K562 (cell line): Measurements from ENCODE around the gene SP6. TPM values are rescaled to one million over a fixed set of nuclear protein-coding genes. Genes with fewer than 3 reads are reported as not detected.

Experiments used
- ATAC-seq: fragments of 200-7000 bp; cut with Tn5 transposase; 3 replicates; pipeline ENCODE4 v1.9.1; 2020; ENCODE audit warnings: moderate library complexity
- BruUV-seq: library from RNA; stranded (reverse); fragments of 400-500 nt; replicated peaks from 2 replicates; lab custom pipeline; 2021; lab: Mats Ljungman, UMichigan
- CTCF ChIA-PET: fragments of 300-600 bp; formaldehyde crosslinking; extraction: SDS; loops from one replicate; lab custom pipeline; 2021; ENCODE audit warnings: low intra/inter-chr PET ratio; lab: Yijun Ruan, JAX
- POLR2A ChIA-PET: fragments of 300-600, 350-650 bp; sonication (Branson Sonifier 250); formaldehyde crosslinking; extraction: SDS; loops from one replicate; lab custom pipeline; 2021; ENCODE audit warnings: antibody characterized with exemption, inconsistent platforms; lab: Yijun Ruan, JAX
- DNase-seq, 4 experiments: peaks; one replicate each; pipeline versions ENCODE4 v3.0.0 to v3.0.0-alpha.2; 2011 to 2018; ENCODE audit warnings: low spot score in 3 of 4, mixed read lengths in 3 of 4; ENCODE audit errors: extremely low read depth in 1 of 4
- FAIRE-seq: peaks from 2 replicates; lab custom pipeline; 2011; peaks lifted over from hg19 to GRCh38; lab: Jason Lieb, UNC
- H2AFZ ChIP-seq: 2 replicates; pipeline ENCODE4 v1.6.0; 2011; ENCODE audit warnings: low read depth, low read length, control low read depth, inconsistent platforms
- H3K27ac ChIP-seq: fragments of 200-600 bp; 3 replicates; pipeline ENCODE4 v1.8.0; 2011; ENCODE audit warnings: low read depth, mild to moderate bottlenecking, control low read depth, inconsistent platforms, low read length, moderate library complexity, mixed read lengths; ENCODE audit errors: extremely low read depth
- H3K27me3 ChIP-seq, 2 experiments: fragments of 300-600 bp in 1 of 2; 2 replicates in 1 of 2; 3 replicates in 1 of 2; pipeline versions ENCODE4 v1.6.0 to v1.8.0; 2011; ENCODE audit warnings: inconsistent platforms in 2 of 2, low read length in 2 of 2, mild to moderate bottlenecking in 1 of 2, mixed read lengths in 1 of 2, moderate library complexity in 1 of 2; ENCODE audit not compliant: control insufficient read depth in 2 of 2, insufficient read depth in 2 of 2
- H3K36me3 ChIP-seq: fragments of 300-600 bp; 3 replicates; pipeline ENCODE4 v1.8.0; 2011; ENCODE audit warnings: mild to moderate bottlenecking, low read length, inconsistent platforms; ENCODE audit not compliant: control insufficient read depth, insufficient read depth
- H3K4me1 ChIP-seq, 2 experiments: fragments of 200-600 bp in 1 of 2; replicated peaks in 1 of 2; 2 replicates in 1 of 2; 3 replicates in 1 of 2; pipeline versions ENCODE4 v1.5.1 to v1.8.0; 2011; ENCODE audit warnings: inconsistent platforms in 2 of 2, low read length in 2 of 2, mild to moderate bottlenecking in 1 of 2, mixed read lengths in 1 of 2, moderate library complexity in 1 of 2; ENCODE audit not compliant: control insufficient read depth in 2 of 2, insufficient read depth in 2 of 2
- H3K4me2 ChIP-seq: 2 replicates; pipeline ENCODE4 v1.6.1; 2011; ENCODE audit warnings: low read length, control low read depth, inconsistent platforms, mixed read lengths; ENCODE audit not compliant: insufficient read depth
- H3K4me3 ChIP-seq: fragments of 200-600 bp; sonication (generic), shearing (Covaris generic); 2 replicates; pipeline ENCODE4 v1.5.1; 2016; ENCODE audit warnings: control low read depth, inconsistent platforms
- H3K79me2 ChIP-seq: fragments of 200-600 bp; 3 replicates; pipeline ENCODE4 v1.8.0; 2011; ENCODE audit warnings: low read length, inconsistent platforms; ENCODE audit not compliant: control insufficient read depth, insufficient read depth
- H3K9ac ChIP-seq, 2 experiments: 2 replicates each; pipeline versions ENCODE4 v1.6.0 to v1.6.1; 2011; ENCODE audit warnings: low read depth in 2 of 2, low read length in 2 of 2, control low read depth in 1 of 2, inconsistent platforms in 1 of 2, mild to moderate bottlenecking in 1 of 2, mixed read lengths in 1 of 2; ENCODE audit not compliant: insufficient read depth in 1 of 2
- H3K9me1 ChIP-seq: one replicate; pipeline ENCODE4 v1.6.0; 2011; ENCODE audit warnings: inconsistent platforms, mild to moderate bottlenecking, low read length, moderate library complexity; ENCODE audit not compliant: control insufficient read depth, insufficient read depth
- H3K9me3 ChIP-seq: replicated peaks from 2 replicates; pipeline ENCODE4 v1.5.1; 2011; ENCODE audit warnings: low read depth, low read length, inconsistent platforms; ENCODE audit not compliant: control insufficient read depth, insufficient read depth
- H4K20me1 ChIP-seq: replicated peaks from 2 replicates; pipeline ENCODE4 v1.6.1; 2011; ENCODE audit warnings: low read length, inconsistent platforms, mixed read lengths; ENCODE audit not compliant: control insufficient read depth, insufficient read depth
- MCM2 ChIP-seq: fragments of 450-650 bp; IDR thresholded peaks from 2 replicates; pipeline ENCODE4 v1.6.1; 2017; ENCODE audit warnings: low read depth, mild to moderate bottlenecking
- ZNF197 ChIP-seq: fragments of 200-800 bp; sonication (Bioruptor generic); IDR thresholded peaks from 2 replicates; pipeline ENCODE4 v1.6.1; 2016; ENCODE audit warnings: low read depth, missing genetic modification characterization, missing compliant biosample characterization
- ZNF212 ChIP-seq: fragments of 450-650 bp; formaldehyde crosslinking; IDR thresholded peaks from 2 replicates; pipeline ENCODE4 v1.4.0; 2020; ENCODE audit warnings: mild to moderate bottlenecking
- WGBS: fragments of 100-300 bp; shearing (Covaris generic); methylation state at CpG from one replicate; pipeline ENCODE4 v1.1.6; 2016; ENCODE audit warnings: low coverage, mixed read lengths; ENCODE audit not compliant: insufficient coverage; ENCODE audit errors: missing lambda C conversion rate; 5-methylcytosine and 5-hydroxymethylcytosine counted together
- in situ Hi-C: fragments of 300-500 bp; cut with MboI; formaldehyde crosslinking; loops from 4 replicates; pipeline ENCODE4 v1.15.0; 2018; ENCODE audit warnings: inconsistent platforms, mixed read lengths
- intact Hi-C: fragments of 100-400 bp; cut with micrococcal nuclease; formaldehyde crosslinking; loops from 2 replicates; pipeline ENCODE4 v1.14.2; 2022
- polyA plus RNA-seq, 8 experiments: library from polyadenylated mRNA; depleted of rRNA in 4 of 8; stranded (reverse) in 5 of 8; unstranded in 3 of 8; fragments of >200 nt; fragmentation: Nextera tagmentation in 2 of 8; fragmentation: Illumina TruSeq in 1 of 8; extraction: Ambion mirVana in 2 of 8; extraction: Trizol in 1 of 8; gene quantifications; 2 replicates each; pipeline versions ENCODE4 v1.2.1 to v1.2.3, GENCODE V29; 2011 to 2014; ENCODE audit warnings: inconsistent platforms in 1 of 8, missing spikeins in 1 of 8
- total RNA-seq, 7 experiments: library from RNA; depleted of rRNA in 6 of 7; stranded (reverse); fragments of >200 nt in 6 of 7; fragmentation: Illumina TruSeq in 2 of 7; extraction: Trizol in 2 of 7; gene quantifications; 2 replicates each; pipeline versions ENCODE4 v1.2.1 to v1.2.3, GENCODE V29; 2011 to 2021; ENCODE audit warnings: low replicate concordance in 1 of 7
- TF ChIP-seq, protein P1 (sequence below), 2 experiments: fragments of 450-650 bp; IDR thresholded peaks; 2 replicates each; pipeline ENCODE4 v1.6.1; 2018; ENCODE audit warnings: mild to moderate bottlenecking in 2 of 2, low read depth in 1 of 2; ENCODE audit not compliant: partially characterized antibody in 2 of 2

SP6 gene
- total and polyA plus RNA-seq, 9 of the 15 experiments (the other 6 are each of a cell fraction or from before 2014, with no cell fraction given): 0.11 to 7.9 (median 2.2) TPM

DNA sequence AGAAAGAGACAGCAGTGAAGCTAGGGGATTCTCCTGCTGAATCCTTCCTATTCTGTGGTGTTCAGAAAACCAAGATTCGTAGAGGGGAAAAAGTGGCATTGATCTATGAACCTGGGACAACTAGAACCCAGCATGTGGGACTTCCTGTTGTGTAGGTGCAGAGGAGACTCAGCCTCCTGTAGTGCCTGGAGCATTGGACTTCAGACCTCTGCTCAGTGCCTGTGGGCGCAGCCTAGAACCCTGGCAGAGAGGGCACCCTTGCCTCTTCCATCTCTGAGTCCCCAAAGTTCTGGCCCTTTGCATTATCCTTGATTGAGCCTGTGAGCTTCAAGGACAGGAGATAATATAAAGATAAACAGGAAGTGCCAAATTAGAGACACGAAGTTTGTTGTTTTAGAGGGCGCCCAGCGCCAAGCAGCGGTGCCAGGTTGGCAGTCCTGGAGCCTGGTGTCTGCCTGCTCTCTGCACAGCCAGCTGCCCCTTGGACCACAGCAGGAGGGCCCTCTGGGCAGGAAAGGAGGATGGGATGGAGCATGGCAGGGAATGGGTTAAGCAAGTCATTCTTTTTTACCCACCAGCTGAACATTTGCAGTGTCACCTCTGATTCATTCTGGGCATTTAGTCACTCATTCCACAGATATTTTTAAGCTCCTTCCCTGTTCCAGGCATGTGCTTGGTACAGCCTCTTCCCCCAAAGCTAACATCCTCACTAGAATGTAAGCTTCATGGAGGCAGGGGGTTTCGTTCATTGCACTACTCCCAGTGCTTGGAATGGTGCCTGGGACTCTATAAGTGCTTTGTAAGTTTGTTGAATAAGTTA is 11.9 kb upstream of the SP6 start (continued):
- TF ChIP-seq, protein P1, sequence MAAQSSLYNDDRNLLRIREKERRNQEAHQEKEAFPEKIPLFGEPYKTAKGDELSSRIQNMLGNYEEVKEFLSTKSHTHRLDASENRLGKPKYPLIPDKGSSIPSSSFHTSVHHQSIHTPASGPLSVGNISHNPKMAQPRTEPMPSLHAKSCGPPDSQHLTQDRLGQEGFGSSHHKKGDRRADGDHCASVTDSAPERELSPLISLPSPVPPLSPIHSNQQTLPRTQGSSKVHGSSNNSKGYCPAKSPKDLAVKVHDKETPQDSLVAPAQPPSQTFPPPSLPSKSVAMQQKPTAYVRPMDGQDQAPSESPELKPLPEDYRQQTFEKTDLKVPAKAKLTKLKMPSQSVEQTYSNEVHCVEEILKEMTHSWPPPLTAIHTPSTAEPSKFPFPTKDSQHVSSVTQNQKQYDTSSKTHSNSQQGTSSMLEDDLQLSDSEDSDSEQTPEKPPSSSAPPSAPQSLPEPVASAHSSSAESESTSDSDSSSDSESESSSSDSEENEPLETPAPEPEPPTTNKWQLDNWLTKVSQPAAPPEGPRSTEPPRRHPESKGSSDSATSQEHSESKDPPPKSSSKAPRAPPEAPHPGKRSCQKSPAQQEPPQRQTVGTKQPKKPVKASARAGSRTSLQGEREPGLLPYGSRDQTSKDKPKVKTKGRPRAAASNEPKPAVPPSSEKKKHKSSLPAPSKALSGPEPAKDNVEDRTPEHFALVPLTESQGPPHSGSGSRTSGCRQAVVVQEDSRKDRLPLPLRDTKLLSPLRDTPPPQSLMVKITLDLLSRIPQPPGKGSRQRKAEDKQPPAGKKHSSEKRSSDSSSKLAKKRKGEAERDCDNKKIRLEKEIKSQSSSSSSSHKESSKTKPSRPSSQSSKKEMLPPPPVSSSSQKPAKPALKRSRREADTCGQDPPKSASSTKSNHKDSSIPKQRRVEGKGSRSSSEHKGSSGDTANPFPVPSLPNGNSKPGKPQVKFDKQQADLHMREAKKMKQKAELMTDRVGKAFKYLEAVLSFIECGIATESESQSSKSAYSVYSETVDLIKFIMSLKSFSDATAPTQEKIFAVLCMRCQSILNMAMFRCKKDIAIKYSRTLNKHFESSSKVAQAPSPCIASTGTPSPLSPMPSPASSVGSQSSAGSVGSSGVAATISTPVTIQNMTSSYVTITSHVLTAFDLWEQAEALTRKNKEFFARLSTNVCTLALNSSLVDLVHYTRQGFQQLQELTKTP (IDR thresholded peaks at IDR 0.05; ENCODE audit: low read depth in 1 of 2, partially characterized antibody in 2 of 2): no peak
- TF ChIP-seq MCM2 (no peak), ZNF197 (CRISPR knock-in tag) (no peak)

DNA sequence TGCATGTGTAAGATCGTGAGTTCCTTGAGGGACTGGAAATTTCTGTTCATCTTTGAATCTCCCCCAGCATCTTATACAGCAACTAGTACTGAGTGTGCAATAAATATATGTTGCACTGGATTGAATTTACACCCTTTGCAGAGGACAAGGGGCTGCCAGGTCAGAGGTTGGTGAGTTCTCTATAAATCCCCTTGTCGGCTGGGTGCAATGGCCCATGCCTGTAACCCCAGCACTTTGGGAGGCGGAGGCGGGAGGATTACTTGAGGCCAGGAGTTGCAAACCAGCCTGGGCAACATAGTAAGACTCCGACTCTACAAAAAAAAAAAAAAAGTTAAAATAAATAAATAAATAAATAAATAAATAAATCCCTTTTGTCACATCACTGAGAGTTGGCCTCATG is 9.4 kb upstream of the SP6 start:
- no peaks in the 10 kb centered on the region for H3K27me3 ChIP-seq
- no peaks in the 10 kb centered on the region for H3K9me3 ChIP-seq
- no peaks in the 10 kb centered on the region for H3K9me1 ChIP-seq
- H3K4me2 ChIP-seq: no peak overlapping the region
- FAIRE-seq: no peak
- no peak overlapping the region for H3K27ac ChIP-seq
- no peak overlapping the region for H2AFZ ChIP-seq
- no peak for DNase-seq
- no peak overlapping the region for H3K9ac ChIP-seq
- in situ Hi-C loops: no loop called here
- TF ChIP-seq ZNF212 (CRISPR knock-in tag): no peak
- TF ChIP-seq, all 486 proteins: peak for 0
- Histone ChIP-seq H3K4me3 (no peak overlapping the region), H4K20me1 (no peaks in the 10 kb centered on the region), H3K79me2 (no peaks in the 10 kb centered on the region), H3K36me3 (no peaks in the 10 kb centered on the region), H3K4me1 (peaks cover 8 to 16% of the 10 kb centered on the region in 2 experiments; a peak in 4 of 5 replicates)
- CTCF ChIA-PET: no interaction called here
- intact Hi-C loops: no loop called here
- WGBS: 64% methylated on average over 4 of the region's 5 CpGs
- BruUV-seq: no TSS peak
- POLR2A ChIA-PET: interaction anchor here (0.6 to 1.9 kb wide), 4 partner anchors 9 to 194 kb away, joined by 3 to 12 read pairs (median 6); partner anchors contain the start of gene SP6
- ATAC-seq: no peak
